Astrocyte of the cerebellum (primary cell): ENCODE measurements around the gene TLE4.

Experiments used
- DNase-seq: peaks from one replicate; pipeline ENCODE4 v3.0.0-alpha.2; 2011; ENCODE audit warnings: low read depth
- H3K4me3 ChIP-seq: 2 replicates; pipeline ENCODE4 v1.5.1; 2011; ENCODE audit warnings: mild to moderate bottlenecking, low read depth, low read length, moderate library complexity
- in situ Hi-C: cut with HindIII; loops from 2 replicates; pipeline ENCODE4 v1.10.0; 2017; ENCODE audit warnings: low sequenced_read_pairs
- TF ChIP-seq, protein P1 (sequence below): IDR thresholded peaks from 2 replicates; pipeline ENCODE4 v1.5.1; 2012; ENCODE audit warnings: low read length, low read depth, moderate library complexity, mild to moderate bottlenecking; ENCODE audit errors: missing control alignments

The TLE4 gene

DNA sequence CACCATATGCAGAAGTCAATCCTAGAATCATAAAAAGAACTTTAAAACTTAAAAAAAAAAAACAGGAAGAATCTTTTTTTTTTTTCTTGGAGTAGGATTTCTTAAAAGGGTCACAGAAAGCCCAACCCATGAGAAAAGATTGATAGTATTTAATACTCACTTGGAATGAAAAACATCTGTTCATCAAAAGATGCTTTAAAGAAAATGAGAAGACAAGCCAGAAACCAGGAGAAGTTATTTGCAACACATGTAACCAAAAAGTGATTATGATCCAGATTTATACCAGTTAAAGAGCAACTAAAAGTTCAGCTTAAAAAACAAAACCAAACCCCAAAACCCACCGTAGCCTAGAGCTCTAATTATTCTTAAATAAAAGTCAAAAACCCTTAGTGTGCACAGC lies 69.3 kb downstream of the TLE4 start:
- no peak overlapping the region for H3K4me3 ChIP-seq
- no peak for DNase-seq
- in situ Hi-C loops = no loop called here
- TF ChIP-seq, protein P1, sequence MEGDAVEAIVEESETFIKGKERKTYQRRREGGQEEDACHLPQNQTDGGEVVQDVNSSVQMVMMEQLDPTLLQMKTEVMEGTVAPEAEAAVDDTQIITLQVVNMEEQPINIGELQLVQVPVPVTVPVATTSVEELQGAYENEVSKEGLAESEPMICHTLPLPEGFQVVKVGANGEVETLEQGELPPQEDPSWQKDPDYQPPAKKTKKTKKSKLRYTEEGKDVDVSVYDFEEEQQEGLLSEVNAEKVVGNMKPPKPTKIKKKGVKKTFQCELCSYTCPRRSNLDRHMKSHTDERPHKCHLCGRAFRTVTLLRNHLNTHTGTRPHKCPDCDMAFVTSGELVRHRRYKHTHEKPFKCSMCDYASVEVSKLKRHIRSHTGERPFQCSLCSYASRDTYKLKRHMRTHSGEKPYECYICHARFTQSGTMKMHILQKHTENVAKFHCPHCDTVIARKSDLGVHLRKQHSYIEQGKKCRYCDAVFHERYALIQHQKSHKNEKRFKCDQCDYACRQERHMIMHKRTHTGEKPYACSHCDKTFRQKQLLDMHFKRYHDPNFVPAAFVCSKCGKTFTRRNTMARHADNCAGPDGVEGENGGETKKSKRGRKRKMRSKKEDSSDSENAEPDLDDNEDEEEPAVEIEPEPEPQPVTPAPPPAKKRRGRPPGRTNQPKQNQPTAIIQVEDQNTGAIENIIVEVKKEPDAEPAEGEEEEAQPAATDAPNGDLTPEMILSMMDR = no peak

- TF ChIP-seq, protein P1 = no peak
- DNase-seq = no peak
- in situ Hi-C loops = no loop called here
- no peak overlapping the region for H3K4me3 ChIP-seq
Observed at GRCh38 chr9:79642671-79643070, 70.9 kb downstream of the TLE4 start.

GRCh38 chr9:79644048-79644447 lies 72.3 kb downstream of the TLE4 start:
- DNase-seq = no peak
- H3K4me3 ChIP-seq = no peak overlapping the region
- in situ Hi-C loops = no loop called here
- TF ChIP-seq, protein P1 = no peak

DNA sequence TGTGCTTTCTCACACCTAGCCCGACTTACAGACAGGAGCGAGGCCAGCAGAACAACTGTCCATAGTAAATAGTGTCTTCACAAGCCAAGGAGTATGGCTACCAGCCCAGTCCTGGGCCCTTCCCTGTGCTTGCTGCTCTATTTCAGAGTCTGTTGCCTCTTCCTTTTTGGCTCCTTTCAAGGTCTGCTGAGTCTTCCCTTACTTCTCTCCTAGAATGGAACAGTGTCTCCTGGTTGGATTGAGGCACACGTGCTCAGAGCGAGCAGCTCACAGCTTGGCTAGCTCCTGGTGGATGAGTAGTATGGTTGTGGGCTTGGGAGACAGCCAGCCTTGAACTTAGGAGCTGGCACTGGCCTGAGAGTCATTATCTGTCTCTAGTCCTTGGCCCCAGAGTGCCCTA lies 72.8 kb downstream of the TLE4 start:
- H3K4me3 ChIP-seq = no peak overlapping the region
- in situ Hi-C loops = no loop called here
- DNase-seq = no peak
- TF ChIP-seq, protein P1 = no peak

DNA sequence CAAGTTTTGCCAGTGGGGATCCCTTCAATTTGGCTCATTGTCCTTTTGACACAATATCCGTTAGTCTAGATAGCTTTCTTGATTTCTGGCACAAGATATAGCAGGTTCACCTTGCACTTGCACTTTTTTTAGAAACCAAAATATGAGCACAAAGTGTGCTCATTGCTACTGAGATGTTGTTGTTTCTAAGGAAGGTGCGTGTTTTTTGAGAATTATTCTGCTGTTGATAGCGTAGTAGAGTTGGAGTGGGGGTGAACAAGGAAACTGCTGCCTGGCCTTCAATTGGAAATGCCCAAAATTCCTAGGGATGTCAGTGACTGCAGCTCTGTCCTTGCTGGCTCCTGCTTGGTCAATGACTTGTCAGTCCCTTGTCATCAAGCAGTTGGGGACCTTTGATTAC lies 73.3 kb downstream of the TLE4 start:
- H3K4me3 ChIP-seq = no peak overlapping the region
- DNase-seq = no peak
- in situ Hi-C loops = no loop called here
- TF ChIP-seq, protein P1 = no peak

- no peak for DNase-seq
- TF ChIP-seq, protein P1 = no peak
- in situ Hi-C loops = no loop called here
- H3K4me3 ChIP-seq = no peak overlapping the region
Observed at GRCh38 chr9:79646096-79646495, 74.3 kb downstream of the TLE4 start.

GRCh38 chr9:79651251-79651795 lies 79.6 kb downstream of the TLE4 start:
- no peak overlapping the region for H3K4me3 ChIP-seq
- TF ChIP-seq, protein P1 = no peak
- no peak for DNase-seq
- in situ Hi-C loops = no loop called here
